Natural killer cell (primary cell): ENCODE results near the gene FGGY. TPM values are rescaled to one million over a fixed set of nuclear protein-coding genes. Genes with fewer than 3 reads are reported as not detected.

Experiments used
- ATAC-seq, 3 donors: fragments of 150-1000 bp in 2 of 3; fragments of 200-7000 bp in 1 of 3; cut with Tn5 transposase; 1 replicate in 1 of 3; 2 replicates in 2 of 3; pipeline ENCODE4 v1.10.0; 2021; ENCODE audit warnings: mild to moderate bottlenecking in 2 of 3, moderate library complexity in 2 of 3
- DNase-seq, 2 donors: peaks; one replicate each; pipeline versions ENCODE4 v3.0.0 to v3.0.0-alpha.2; 2013 to 2021; ENCODE audit warnings: mixed read lengths in 1 of 2
- H3K27ac ChIP-seq: one replicate; pipeline ENCODE4 v1.5.1; 2013; ENCODE audit warnings: mild to moderate bottlenecking, low read length
- H3K27me3 ChIP-seq: one replicate; pipeline ENCODE4 v1.6.1; 2013; ENCODE audit warnings: low read length; ENCODE audit not compliant: control insufficient read depth, insufficient read depth
- H3K36me3 ChIP-seq: one replicate; pipeline ENCODE4 v1.6.1; 2013; ENCODE audit warnings: low read length; ENCODE audit not compliant: control insufficient read depth, insufficient read depth
- H3K4me1 ChIP-seq: one replicate; pipeline ENCODE4 v1.6.1; 2013; ENCODE audit warnings: low read length; ENCODE audit not compliant: control insufficient read depth, insufficient read depth
- H3K4me3 ChIP-seq: one replicate; pipeline ENCODE4 v1.5.1; 2013; ENCODE audit warnings: low read length
- H3K9me3 ChIP-seq: one replicate; pipeline ENCODE4 v1.6.1; 2013; ENCODE audit warnings: low read length; ENCODE audit not compliant: control insufficient read depth, insufficient read depth
- H3K27ac Mint-ChIP-seq, 2 donors: one replicate each; pipeline ENCODE4 v1.8.0; 2022; ENCODE audit warnings: mild to moderate bottlenecking in 2 of 2, mixed read lengths in 2 of 2, moderate library complexity in 1 of 2
- H3K27me3 Mint-ChIP-seq, 2 donors: one replicate each; pipeline ENCODE4 v1.8.0; 2022; ENCODE audit warnings: low read depth in 2 of 2, mixed read lengths in 2 of 2
- H3K36me3 Mint-ChIP-seq: one replicate; pipeline ENCODE4 v1.8.0; 2022; ENCODE audit warnings: mixed read lengths
- H3K4me1 Mint-ChIP-seq, 2 donors: one replicate each; pipeline ENCODE4 v1.8.0; 2022; ENCODE audit warnings: mixed read lengths in 2 of 2
- H3K4me3 Mint-ChIP-seq: one replicate; pipeline ENCODE4 v1.8.0; 2022; ENCODE audit warnings: mild to moderate bottlenecking, moderate library complexity, mixed read lengths
- H3K9me3 Mint-ChIP-seq, 2 donors: one replicate each; pipeline ENCODE4 v1.8.0; 2022; ENCODE audit warnings: mixed read lengths in 2 of 2
- CTCF ChIP-seq: fragments of 200-600 bp; IDR thresholded peaks from one replicate; pipeline ENCODE4 v1.8.0; 2022; ENCODE audit warnings: antibody characterized with exemption
- intact Hi-C: fragments of 100-400 bp; cut with micrococcal nuclease; formaldehyde crosslinking; loops from one replicate; pipeline ENCODE4 v1.14.2; 2022
- total RNA-seq, 4 donors: library from RNA; stranded (reverse); fragments of 120-200 nt in 1 of 4; gene quantifications; one replicate each; pipeline versions ENCODE4 v1.2.3 to v1.2.4, GENCODE V29; 2013 to 2022

Gene FGGY
- total RNA-seq, 3 donors from 2014 or later (not counting 1 experiment from before 2014, with no cell fraction given) = 21.8 to 31.5 (median 21.8) TPM

GRCh38 chr1:59805554-59805953 is 508.7 kb downstream of the FGGY start:
- ATAC-seq (no peak), DNase-seq (no peak)
- Mint-ChIP-seq H3K4me3 (no peak overlapping the region), H3K4me1 (no peaks in the 10 kb centered on the region), H3K27me3 (peaks cover 20 to 59% of the 10 kb centered on the region in 2 donors), H3K9me3 (peaks cover 0 to 2% of the 10 kb centered on the region in 2 donors), H3K36me3 (no peaks in the 10 kb centered on the region), H3K27ac (no peak overlapping the region)
- no peak for TF ChIP-seq CTCF
- intact Hi-C loops = no loop called here
- Histone ChIP-seq H3K4me3 (no peak overlapping the region), H3K9me3 (no peaks in the 10 kb centered on the region), H3K27me3 (no peaks in the 10 kb centered on the region), H3K36me3 (no peaks in the 10 kb centered on the region), H3K4me1 (no peaks in the 10 kb centered on the region), H3K27ac (no peak overlapping the region)
